ENCODE results near the gene PITPNM1.

GRCh38 chr11:67543585-67543984 is 38.4 kb upstream of the PITPNM1 start:
- TF ChIP-seq CTCF (IDR thresholded peaks at IDR 0.05), result no peak
- no peak for TF ChIP-seq POLR2A (IDR thresholded peaks at IDR 0.05)
